Measurements from ENCODE around the gene GPC3.

- TF ChIP-seq TAF1 (IDR thresholded peaks at IDR 0.05; ENCODE audit: borderline replicate concordance, low read depth, low read length): no peak
- TF ChIP-seq POLR2A (IDR thresholded peaks at IDR 0.05; ENCODE audit: low read depth, low read length): no peak
- no peak for TF ChIP-seq POLR2AphosphoS5 (IDR thresholded peaks at IDR 0.05; ENCODE audit: low read depth, low read length)
These were observed 167.4 kb downstream of the GPC3 start for GRCh38 chrX:133818019-133818418.
